GM23338 (cell line): Measurements from ENCODE around the gene CBLL2.
"Not testable (repeated sequence)": the region's sequence is repeated elsewhere in the genome, so short reads cannot be mapped to it uniquely, and the experiment has no call there.

Source experiments
- CREB1 ChIP-seq: fragments of 250-450 bp; sonication (Bioruptor Pico); IDR thresholded peaks from 2 replicates; pipeline ENCODE4 v1.5.0; 2020; ENCODE audit warnings: low read depth, mild to moderate bottlenecking, moderate library complexity
- EZH2phosphoT487 ChIP-seq: fragments of 200-600 bp; sonication (generic); IDR thresholded peaks from one replicate; pipeline ENCODE4 v1.8.1; 2018; ENCODE audit warnings: antibody characterized with exemption; ENCODE audit not compliant: unreplicated experiment
- JUNB ChIP-seq: IDR thresholded peaks from one replicate; pipeline ENCODE4 v1.6.1; 2016; ENCODE audit warnings: antibody characterized with exemption; ENCODE audit not compliant: unreplicated experiment
- POLR2AphosphoS5 ChIP-seq: IDR thresholded peaks from 2 replicates; pipeline ENCODE4 v1.6.1; 2016; ENCODE audit warnings: antibody characterized with exemption, low read depth
- TF ChIP-seq, protein P1 (sequence below): IDR thresholded peaks from one replicate; pipeline ENCODE4 v1.6.1; 2018; ENCODE audit warnings: antibody characterized with exemption; ENCODE audit not compliant: unreplicated experiment
- TF ChIP-seq, protein P2 (sequence below), 2 experiments: fragments of 200-600 bp in 1 of 2; sonication (generic) in 1 of 2; conservative IDR thresholded peaks; 2 replicates each; pipeline versions ENCODE4 v1.5.1 to v1.6.1; 2016 to 2017; ENCODE audit warnings: antibody characterized with exemption in 2 of 2, low read depth in 2 of 2, mild to moderate bottlenecking in 2 of 2, moderate library complexity in 1 of 2

DNA sequence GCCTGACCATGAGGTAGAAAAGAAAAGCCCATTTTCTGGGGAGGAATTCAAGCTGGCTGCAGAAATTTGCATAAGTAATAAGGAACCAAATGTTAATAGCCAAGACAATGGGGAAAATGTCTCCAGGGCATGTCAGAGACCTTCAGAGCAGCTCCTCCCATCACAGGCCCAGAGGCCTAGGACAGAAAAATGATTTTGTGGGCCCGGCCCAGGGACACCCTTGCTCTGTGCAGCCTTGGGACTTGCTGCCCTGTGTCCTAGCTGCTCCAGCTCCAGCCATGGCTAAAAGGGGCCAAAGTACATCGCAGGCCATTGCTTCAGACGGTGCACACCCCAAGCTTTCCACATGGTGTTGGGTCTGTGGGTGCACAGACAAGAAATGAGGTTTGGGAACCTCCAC, 16.5 kb downstream of the CBLL2 start:
- TF ChIP-seq, protein P1, sequence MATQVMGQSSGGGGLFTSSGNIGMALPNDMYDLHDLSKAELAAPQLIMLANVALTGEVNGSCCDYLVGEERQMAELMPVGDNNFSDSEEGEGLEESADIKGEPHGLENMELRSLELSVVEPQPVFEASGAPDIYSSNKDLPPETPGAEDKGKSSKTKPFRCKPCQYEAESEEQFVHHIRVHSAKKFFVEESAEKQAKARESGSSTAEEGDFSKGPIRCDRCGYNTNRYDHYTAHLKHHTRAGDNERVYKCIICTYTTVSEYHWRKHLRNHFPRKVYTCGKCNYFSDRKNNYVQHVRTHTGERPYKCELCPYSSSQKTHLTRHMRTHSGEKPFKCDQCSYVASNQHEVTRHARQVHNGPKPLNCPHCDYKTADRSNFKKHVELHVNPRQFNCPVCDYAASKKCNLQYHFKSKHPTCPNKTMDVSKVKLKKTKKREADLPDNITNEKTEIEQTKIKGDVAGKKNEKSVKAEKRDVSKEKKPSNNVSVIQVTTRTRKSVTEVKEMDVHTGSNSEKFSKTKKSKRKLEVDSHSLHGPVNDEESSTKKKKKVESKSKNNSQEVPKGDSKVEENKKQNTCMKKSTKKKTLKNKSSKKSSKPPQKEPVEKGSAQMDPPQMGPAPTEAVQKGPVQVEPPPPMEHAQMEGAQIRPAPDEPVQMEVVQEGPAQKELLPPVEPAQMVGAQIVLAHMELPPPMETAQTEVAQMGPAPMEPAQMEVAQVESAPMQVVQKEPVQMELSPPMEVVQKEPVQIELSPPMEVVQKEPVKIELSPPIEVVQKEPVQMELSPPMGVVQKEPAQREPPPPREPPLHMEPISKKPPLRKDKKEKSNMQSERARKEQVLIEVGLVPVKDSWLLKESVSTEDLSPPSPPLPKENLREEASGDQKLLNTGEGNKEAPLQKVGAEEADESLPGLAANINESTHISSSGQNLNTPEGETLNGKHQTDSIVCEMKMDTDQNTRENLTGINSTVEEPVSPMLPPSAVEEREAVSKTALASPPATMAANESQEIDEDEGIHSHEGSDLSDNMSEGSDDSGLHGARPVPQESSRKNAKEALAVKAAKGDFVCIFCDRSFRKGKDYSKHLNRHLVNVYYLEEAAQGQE: not testable (repeated sequence)
- TF ChIP-seq CREB1 (CRISPR knock-in tag); EZH2phosphoT487; POLR2AphosphoS5; JUNB: not testable (repeated sequence)
- TF ChIP-seq, protein P2, sequence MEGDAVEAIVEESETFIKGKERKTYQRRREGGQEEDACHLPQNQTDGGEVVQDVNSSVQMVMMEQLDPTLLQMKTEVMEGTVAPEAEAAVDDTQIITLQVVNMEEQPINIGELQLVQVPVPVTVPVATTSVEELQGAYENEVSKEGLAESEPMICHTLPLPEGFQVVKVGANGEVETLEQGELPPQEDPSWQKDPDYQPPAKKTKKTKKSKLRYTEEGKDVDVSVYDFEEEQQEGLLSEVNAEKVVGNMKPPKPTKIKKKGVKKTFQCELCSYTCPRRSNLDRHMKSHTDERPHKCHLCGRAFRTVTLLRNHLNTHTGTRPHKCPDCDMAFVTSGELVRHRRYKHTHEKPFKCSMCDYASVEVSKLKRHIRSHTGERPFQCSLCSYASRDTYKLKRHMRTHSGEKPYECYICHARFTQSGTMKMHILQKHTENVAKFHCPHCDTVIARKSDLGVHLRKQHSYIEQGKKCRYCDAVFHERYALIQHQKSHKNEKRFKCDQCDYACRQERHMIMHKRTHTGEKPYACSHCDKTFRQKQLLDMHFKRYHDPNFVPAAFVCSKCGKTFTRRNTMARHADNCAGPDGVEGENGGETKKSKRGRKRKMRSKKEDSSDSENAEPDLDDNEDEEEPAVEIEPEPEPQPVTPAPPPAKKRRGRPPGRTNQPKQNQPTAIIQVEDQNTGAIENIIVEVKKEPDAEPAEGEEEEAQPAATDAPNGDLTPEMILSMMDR (conservative IDR thresholded peaks at IDR 0.05; ENCODE audit: low read depth in 2 of 2): not testable (repeated sequence)
